Natural killer cell (primary cell): ENCODE results near the gene NPDC1. TPM values are rescaled to one million over a fixed set of nuclear protein-coding genes. Genes with fewer than 3 reads are reported as not detected.

ENCODE experiments used
- ATAC-seq, 3 donors: fragments of 150-1000 bp in 2 of 3; fragments of 200-7000 bp in 1 of 3; cut with Tn5 transposase; 1 replicate in 1 of 3; 2 replicates in 2 of 3; pipeline ENCODE4 v1.10.0; 2021; ENCODE audit warnings: mild to moderate bottlenecking in 2 of 3, moderate library complexity in 2 of 3
- DNase-seq, 2 donors: peaks; one replicate each; pipeline versions ENCODE4 v3.0.0 to v3.0.0-alpha.2; 2013 to 2021; ENCODE audit warnings: mixed read lengths in 1 of 2
- H3K27ac ChIP-seq: one replicate; pipeline ENCODE4 v1.5.1; 2013; ENCODE audit warnings: mild to moderate bottlenecking, low read length
- H3K27me3 ChIP-seq: one replicate; pipeline ENCODE4 v1.6.1; 2013; ENCODE audit warnings: low read length; ENCODE audit not compliant: control insufficient read depth, insufficient read depth
- H3K36me3 ChIP-seq: one replicate; pipeline ENCODE4 v1.6.1; 2013; ENCODE audit warnings: low read length; ENCODE audit not compliant: control insufficient read depth, insufficient read depth
- H3K4me1 ChIP-seq: one replicate; pipeline ENCODE4 v1.6.1; 2013; ENCODE audit warnings: low read length; ENCODE audit not compliant: control insufficient read depth, insufficient read depth
- H3K4me3 ChIP-seq: one replicate; pipeline ENCODE4 v1.5.1; 2013; ENCODE audit warnings: low read length
- H3K9me3 ChIP-seq: one replicate; pipeline ENCODE4 v1.6.1; 2013; ENCODE audit warnings: low read length; ENCODE audit not compliant: control insufficient read depth, insufficient read depth
- H3K27ac Mint-ChIP-seq, 2 donors: one replicate each; pipeline ENCODE4 v1.8.0; 2022; ENCODE audit warnings: mild to moderate bottlenecking in 2 of 2, mixed read lengths in 2 of 2, moderate library complexity in 1 of 2
- H3K27me3 Mint-ChIP-seq, 2 donors: one replicate each; pipeline ENCODE4 v1.8.0; 2022; ENCODE audit warnings: low read depth in 2 of 2, mixed read lengths in 2 of 2
- H3K36me3 Mint-ChIP-seq: one replicate; pipeline ENCODE4 v1.8.0; 2022; ENCODE audit warnings: mixed read lengths
- H3K4me1 Mint-ChIP-seq, 2 donors: one replicate each; pipeline ENCODE4 v1.8.0; 2022; ENCODE audit warnings: mixed read lengths in 2 of 2
- H3K4me3 Mint-ChIP-seq: one replicate; pipeline ENCODE4 v1.8.0; 2022; ENCODE audit warnings: mild to moderate bottlenecking, moderate library complexity, mixed read lengths
- H3K9me3 Mint-ChIP-seq, 2 donors: one replicate each; pipeline ENCODE4 v1.8.0; 2022; ENCODE audit warnings: mixed read lengths in 2 of 2
- CTCF ChIP-seq: fragments of 200-600 bp; IDR thresholded peaks from one replicate; pipeline ENCODE4 v1.8.0; 2022; ENCODE audit warnings: antibody characterized with exemption
- WGBS: methylation state at CpG from one replicate; pipeline ENCODE4 v1.1.7; 2013; ENCODE audit warnings: missing lambda C conversion rate; ENCODE audit not compliant: insufficient coverage; 5-methylcytosine and 5-hydroxymethylcytosine counted together
- intact Hi-C: fragments of 100-400 bp; cut with micrococcal nuclease; formaldehyde crosslinking; loops from one replicate; pipeline ENCODE4 v1.14.2; 2022
- total RNA-seq, 4 donors: library from RNA; stranded (reverse); fragments of 120-200 nt in 1 of 4; gene quantifications; one replicate each; pipeline versions ENCODE4 v1.2.3 to v1.2.4, GENCODE V29; 2013 to 2022

Gene NPDC1
- total RNA-seq, 3 donors from 2014 or later (not counting 1 experiment from before 2014, with no cell fraction given): 0.87 to 5.6 (median 3.4) TPM

- intact Hi-C loops: loop anchor here (1.0 to 2.0 kb wide), 3 partner anchors 14 to 110 kb away; no protein-coding TSS in a partner anchor
- DNase-seq: peak; percentile 92 to 95
- peaks cover 53% of the 10 kb centered on the region for H3K4me1 ChIP-seq
Observed at GRCh38 chr9:136991993-136992818, 53.8 kb downstream of the NPDC1 start, which contains the start of gene PAXX. Gene PAXX (plus strand): TSS chr9:136992422. CDS start chr9:136992444, 22 bp downstream.

DNA sequence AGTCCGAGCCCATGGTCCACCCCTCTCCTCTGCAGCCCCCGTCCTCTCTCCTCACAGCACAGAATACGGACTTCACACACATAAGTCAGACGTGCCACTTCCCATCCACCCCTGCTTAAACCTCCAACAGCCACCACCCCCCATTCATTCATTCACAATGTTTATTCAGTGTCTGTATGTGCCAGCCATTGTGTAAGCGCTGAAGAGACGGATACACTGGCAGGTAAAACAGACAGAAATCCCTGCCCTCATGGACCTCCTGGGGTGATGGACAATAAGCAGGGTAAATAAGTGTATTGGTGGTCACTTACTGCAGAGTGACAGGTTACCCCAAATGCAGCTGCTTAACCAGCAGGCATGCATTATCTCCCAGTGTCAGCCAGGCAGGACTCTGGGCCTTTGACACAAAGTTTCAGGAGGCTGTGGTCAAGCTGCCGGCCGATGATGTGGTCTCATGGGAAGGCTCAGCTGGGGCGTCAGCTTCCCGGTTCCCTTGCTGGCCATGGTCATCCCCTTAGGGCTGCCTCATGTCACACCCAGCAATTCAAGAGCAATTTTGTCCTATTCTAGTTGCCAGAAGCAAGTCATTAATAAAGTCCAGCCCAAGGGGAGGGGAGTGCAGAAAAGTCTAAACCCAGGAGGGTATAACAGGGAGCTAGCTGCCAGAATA, 55.6 kb downstream of the NPDC1 start:
- H3K27me3 Mint-ChIP-seq: peaks cover 0 to 4% of the 10 kb centered on the region in 2 donors
- no peak for TF ChIP-seq CTCF
- peaks cover 15 to 41% of the 10 kb centered on the region in 2 donors for H3K4me1 Mint-ChIP-seq
- no peak for ATAC-seq
- no peak for DNase-seq
- WGBS: 87% methylated on average over 10 of the region's 10 CpGs
- Histone ChIP-seq H3K36me3 (peaks cover 16% of the 10 kb centered on the region), H3K4me3 (no peak overlapping the region), H3K27me3 (peaks cover 2% of the 10 kb centered on the region), H3K4me1 (peaks cover 35% of the 10 kb centered on the region), H3K27ac (no peak overlapping the region), H3K9me3 (no peaks in the 10 kb centered on the region)
- peak overlapping the region; percentile 92 to 96 for H3K27ac Mint-ChIP-seq
- peak overlapping the region; percentile 38 for H3K4me3 Mint-ChIP-seq
- intact Hi-C loops: no loop called here
- H3K36me3 Mint-ChIP-seq: no peaks in the 10 kb centered on the region
- no peaks in the 10 kb centered on the region for H3K9me3 Mint-ChIP-seq

More at GRCh38 chr9:136991993-136992818, 53.8 kb downstream of the NPDC1 start, which contains the start of gene PAXX:
- Mint-ChIP-seq H3K9me3 (no peaks in the 10 kb centered on the region), H3K27me3 (peaks cover 0 to 4% of the 10 kb centered on the region in 2 donors), H3K4me1 (peaks cover 15 to 52% of the 10 kb centered on the region in 2 donors), H3K4me3 (peak within 1 kb of the TSS; percentile 88), H3K36me3 (no peaks in the 10 kb centered on the region), H3K27ac (peak within 1 kb of the TSS; percentile 92 to 96)
- Histone ChIP-seq H3K4me3 (peak within 1 kb of the TSS; percentile 81), H3K27me3 (peaks cover 2% of the 10 kb centered on the region), H3K36me3 (peaks cover 16% of the 10 kb centered on the region), H3K27ac (peak within 1 kb of the TSS; percentile 96), H3K9me3 (no peaks in the 10 kb centered on the region)
- TF ChIP-seq CTCF: no peak
- ATAC-seq: peak; percentile 75 to 91 (median 77)
- WGBS: under 1% methylated on average over 90 of the region's 92 CpGs

Other genes with a start within 250 kb of the NPDC1 start
- gene CCDC183, start 249.8 kb downstream of the NPDC1 start, total RNA-seq: under 1 TPM; 0.56 to 0.75 (median 0.65) TPM
- gene RABL6, start 238.2 kb downstream of the NPDC1 start, total RNA-seq: 10 to 100 TPM; 72.7 to 82.5 (median 75.9) TPM
- 10 to 100 TPM; 26.6 to 35.6 (median 31.5) TPM for gene AJM1, start 203.7 kb downstream of the NPDC1 start, total RNA-seq
- 10 to 100 TPM; 63.5 to 69.8 (median 67.7) TPM for gene PHPT1, start 196.8 kb downstream of the NPDC1 start, total RNA-seq
- 1 to 10 TPM; 4.6 to 6.5 (median 5.8) TPM for gene MAMDC4, start 193.8 kb downstream of the NPDC1 start, total RNA-seq
- gene EDF1, start 179.9 kb downstream of the NPDC1 start, total RNA-seq: 100 to 1,000 TPM; 208 to 255 (median 227) TPM
- gene TRAF2, start 159.7 kb downstream of the NPDC1 start, total RNA-seq: 10 to 100 TPM; 17.4 to 35.5 (median 25.0) TPM
- 100 to 1,000 TPM; 117 to 144 (median 136) TPM for gene FBXW5, start 101.4 kb downstream of the NPDC1 start, total RNA-seq
- gene C8G, start 100.9 kb downstream of the NPDC1 start, total RNA-seq: 1 to 10 TPM; 3.9 to 8.5 (median 7.3) TPM
- gene LCN12, start 93.9 kb downstream of the NPDC1 start, total RNA-seq: 10 to 100 TPM in 1 of 3 donors, 1 to 10 TPM in 2; 9.2 to 11.3 (median 9.8) TPM
- 100 to 1,000 TPM; 157 to 361 (median 296) TPM for gene PTGDS, start 68.7 kb downstream of the NPDC1 start, total RNA-seq
- 1 to 10 TPM; 4.9 to 8.4 (median 8.2) TPM for gene LCNL1, start 63.2 kb downstream of the NPDC1 start, total RNA-seq
- 100 to 1,000 TPM; 161 to 188 (median 161) TPM for gene PAXX, start 53.8 kb downstream of the NPDC1 start, total RNA-seq
- gene CLIC3, start 49.6 kb downstream of the NPDC1 start, total RNA-seq: 100 to 1,000 TPM; 144 to 286 (median 161) TPM
- 100 to 1,000 TPM; 356 to 416 (median 357) TPM for gene ABCA2, start 17.9 kb downstream of the NPDC1 start, total RNA-seq
- 1 to 10 TPM in 2 of 3 donors, under 1 TPM in 1; 0.99 to 5.1 (median 3.9) TPM for gene FUT7, start 14.1 kb downstream of the NPDC1 start, total RNA-seq
- gene ENTPD2, start 7.9 kb upstream of the NPDC1 start, total RNA-seq: not detected
- gene SAPCD2, start 24.4 kb upstream of the NPDC1 start, total RNA-seq: 1 to 10 TPM in 2 of 3 donors, under 1 TPM in 1; 0.59 to 2.6 (median 1.0) TPM
- 10 to 100 TPM; 10.5 to 25.8 (median 19.3) TPM for gene UAP1L1, start 31.3 kb upstream of the NPDC1 start, total RNA-seq
- gene MAN1B1, start 40.8 kb upstream of the NPDC1 start, total RNA-seq: 10 to 100 TPM; 75.1 to 99.4 (median 80.4) TPM
- gene DPP7, start 68.6 kb upstream of the NPDC1 start, total RNA-seq: 100 to 1,000 TPM; 233 to 264 (median 251) TPM
- not detected for gene GRIN1, start 93.0 kb upstream of the NPDC1 start, total RNA-seq
- not detected for gene LRRC26, start 123.9 kb upstream of the NPDC1 start, total RNA-seq
- gene TMEM210, start 125.9 kb upstream of the NPDC1 start, total RNA-seq: not detected
- 100 to 1,000 TPM; 146 to 172 (median 171) TPM for gene ANAPC2, start 142.4 kb upstream of the NPDC1 start, total RNA-seq
- 10 to 100 TPM; 45.1 to 53.5 (median 52.2) TPM for gene SSNA1, start 142.5 kb upstream of the NPDC1 start, total RNA-seq
- 10 to 100 TPM in 1 of 3 donors, 1 to 10 TPM in 2; 8.2 to 10.6 (median 8.4) TPM for gene TPRN, start 154.6 kb upstream of the NPDC1 start, total RNA-seq
- 10 to 100 TPM; 22.1 to 30.5 (median 27.1) TPM for gene TMEM203, start 159.5 kb upstream of the NPDC1 start, total RNA-seq
- gene NDOR1, start 159.5 kb upstream of the NPDC1 start, total RNA-seq: 10 to 100 TPM; 31.1 to 36.0 (median 31.9) TPM
- gene RNF208, start 176.1 kb upstream of the NPDC1 start, total RNA-seq: 1 to 10 TPM in 1 of 3 donors, under 1 TPM in 2; 0.82 to 1.6 (median 0.93) TPM
- gene CYSRT1, start 179.0 kb upstream of the NPDC1 start, total RNA-seq: under 1 TPM in 1 of 3 donors, not detected in 2; 0.38 TPM
- gene RNF224, start 181.3 kb upstream of the NPDC1 start, total RNA-seq: not detected
- gene SLC34A3, start 184.7 kb upstream of the NPDC1 start, total RNA-seq: not detected
- gene TUBB4B, start 195.1 kb upstream of the NPDC1 start, total RNA-seq: 100 to 1,000 TPM in 1 of 3 donors, 10 to 100 TPM in 2; 84.4 to 121 (median 93.9) TPM
- gene STPG3, start 205.1 kb upstream of the NPDC1 start, total RNA-seq: not detected
- 10 to 100 TPM; 42.9 to 53.8 (median 52.6) TPM for gene NELFB, start 209.2 kb upstream of the NPDC1 start, total RNA-seq
- 10 to 100 TPM; 16.3 to 24.6 (median 19.2) TPM for gene TOR4A, start 231.5 kb upstream of the NPDC1 start, total RNA-seq